ENCODE data around the gene OR8K1. TPM values are rescaled to one million over a fixed set of nuclear protein-coding genes. Genes with fewer than 3 reads are reported as not detected.

OR8K1 gene
- total and polyA plus RNA-seq, 7 donors = not detected

GRCh38 chr11:56333156-56333555 is 12.7 kb upstream of the OR8K1 start:
- no peak for DNase-seq
- TF ChIP-seq, protein P1, sequence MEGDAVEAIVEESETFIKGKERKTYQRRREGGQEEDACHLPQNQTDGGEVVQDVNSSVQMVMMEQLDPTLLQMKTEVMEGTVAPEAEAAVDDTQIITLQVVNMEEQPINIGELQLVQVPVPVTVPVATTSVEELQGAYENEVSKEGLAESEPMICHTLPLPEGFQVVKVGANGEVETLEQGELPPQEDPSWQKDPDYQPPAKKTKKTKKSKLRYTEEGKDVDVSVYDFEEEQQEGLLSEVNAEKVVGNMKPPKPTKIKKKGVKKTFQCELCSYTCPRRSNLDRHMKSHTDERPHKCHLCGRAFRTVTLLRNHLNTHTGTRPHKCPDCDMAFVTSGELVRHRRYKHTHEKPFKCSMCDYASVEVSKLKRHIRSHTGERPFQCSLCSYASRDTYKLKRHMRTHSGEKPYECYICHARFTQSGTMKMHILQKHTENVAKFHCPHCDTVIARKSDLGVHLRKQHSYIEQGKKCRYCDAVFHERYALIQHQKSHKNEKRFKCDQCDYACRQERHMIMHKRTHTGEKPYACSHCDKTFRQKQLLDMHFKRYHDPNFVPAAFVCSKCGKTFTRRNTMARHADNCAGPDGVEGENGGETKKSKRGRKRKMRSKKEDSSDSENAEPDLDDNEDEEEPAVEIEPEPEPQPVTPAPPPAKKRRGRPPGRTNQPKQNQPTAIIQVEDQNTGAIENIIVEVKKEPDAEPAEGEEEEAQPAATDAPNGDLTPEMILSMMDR (IDR thresholded peaks at IDR 0.05) = no peak
- ATAC-seq = no peak
- no peaks in the 10 kb centered on the region for H3K27me3 ChIP-seq (ENCODE audit: insufficient read depth in 3 of 3, low read length in 2 of 3)
- no peak overlapping the region for H3K27ac ChIP-seq
- intact Hi-C loops (cut with DNase I) = no loop called here
- WGBS, 3 donors = 69 to 76% (median 75%) methylated on average over 3 of the region's 3 CpGs
- H3K4me1 ChIP-seq = no peaks in the 10 kb centered on the region
- H3K4me3 ChIP-seq = no peak overlapping the region
- H3K9me3 ChIP-seq = no peaks in the 10 kb centered on the region
- no peaks in the 10 kb centered on the region for H3K36me3 ChIP-seq (ENCODE audit: insufficient read depth in 1 of 2, low read depth in 1 of 2)

DNA sequence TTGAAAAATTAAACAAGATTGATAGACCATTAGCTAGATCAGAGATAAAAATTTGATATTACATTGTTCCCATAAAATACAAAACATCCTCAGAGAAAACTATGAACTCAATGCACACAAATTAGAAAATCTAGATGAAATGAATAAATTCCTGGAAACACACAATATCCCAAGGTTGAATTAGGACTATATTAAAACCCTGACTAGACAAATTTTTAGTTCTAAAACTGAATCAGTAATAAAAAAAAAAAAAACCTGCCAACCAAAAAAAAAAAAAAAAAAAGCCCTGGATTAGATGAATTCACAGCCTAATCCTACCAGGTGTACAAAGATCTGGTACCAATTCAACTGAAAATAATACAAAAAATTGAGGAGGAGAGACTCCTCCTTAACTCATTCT is 5.5 kb upstream of the OR8K1 start:
- no peak overlapping the region for H3K4me3 ChIP-seq
- ATAC-seq = no peak
- DNase-seq = no peak
- TF ChIP-seq, protein P1 (IDR thresholded peaks at IDR 0.05) = no peak
- no peaks in the 10 kb centered on the region for H3K36me3 ChIP-seq (ENCODE audit: insufficient read depth in 1 of 2, low read depth in 1 of 2)
- no peaks in the 10 kb centered on the region for H3K4me1 ChIP-seq
- H3K27ac ChIP-seq = no peak overlapping the region
- H3K9me3 ChIP-seq = peaks cover 5% of the 10 kb centered on the region
- no peaks in the 10 kb centered on the region for H3K27me3 ChIP-seq (ENCODE audit: insufficient read depth in 3 of 3, low read length in 2 of 3)
- intact Hi-C loops (cut with DNase I) = no loop called here

GRCh38 chr11:56353991-56354390 is 8.2 kb downstream of the OR8K1 start, which contains the start of gene OR8J1:
OR8J1 (plus strand) TSS chr11:56354291; CDS start chr11:56360247, 5,956 bp downstream.
- H3K27me3 ChIP-seq (ENCODE audit: insufficient read depth in 3 of 3, low read length in 2 of 3) = no peaks in the 10 kb centered on the region
- no peaks in the 10 kb centered on the region for H3K9me3 ChIP-seq
- intact Hi-C loops (cut with DNase I) = no loop called here
- H3K4me1 ChIP-seq = no peaks in the 10 kb centered on the region
- TF ChIP-seq, protein P1 (IDR thresholded peaks at IDR 0.05) = no peak
- ATAC-seq = no peak
- H3K27ac ChIP-seq = no peak within 1 kb of the TSS
- no peak for DNase-seq
- 43 to 82% (median 67%) methylated on average over 2 of the region's 2 CpGs for WGBS, 3 donors
- no peaks in the 10 kb centered on the region for H3K36me3 ChIP-seq (ENCODE audit: insufficient read depth in 1 of 2, low read depth in 1 of 2)
- no peak within 1 kb of the TSS for H3K4me3 ChIP-seq

DNA sequence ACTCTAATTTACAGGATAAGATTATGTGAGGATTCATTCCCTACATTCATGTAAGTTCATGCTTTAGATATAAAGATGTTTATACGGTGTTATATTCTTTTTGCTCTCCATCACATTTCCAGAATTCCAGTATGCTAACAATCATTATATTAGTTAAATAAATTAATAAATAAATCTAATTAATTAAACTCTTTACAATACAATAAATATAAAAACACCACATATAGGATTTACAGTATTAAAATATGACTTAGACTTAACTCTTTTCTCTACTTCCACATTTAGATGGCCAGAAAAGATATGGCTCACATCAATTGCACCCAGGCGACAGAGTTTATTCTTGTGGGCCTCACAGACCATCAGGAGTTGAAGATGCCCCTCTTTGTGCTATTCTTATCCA is 29.5 kb downstream of the OR8K1 start, which contains the start of gene OR8U1:
OR8U1 (plus strand) TSS at position 301 of the 400 bp plus-strand sequence; CDS start at position 301, 0 bp downstream.
- TF ChIP-seq, protein P1 (IDR thresholded peaks at IDR 0.05) = no peak
- 70 to 81% (median 75%) methylated on average over 2 of the region's 2 CpGs for WGBS, 3 donors

GRCh38 chr11:56380120-56380519 is 34.3 kb downstream of the OR8K1 start:
- ATAC-seq (no peak), DNase-seq (no peak)
- intact Hi-C loops (cut with DNase I) = no loop called here
- no peak overlapping the region for H3K4me3 ChIP-seq
- H3K4me1 ChIP-seq = no peaks in the 10 kb centered on the region
- WGBS, 3 donors = 79 to 84% (median 83%) methylated on average over 2 of the region's 2 CpGs
- H3K9me3 ChIP-seq = no peaks in the 10 kb centered on the region
- TF ChIP-seq, protein P1 (IDR thresholded peaks at IDR 0.05) = no peak
- H3K36me3 ChIP-seq (ENCODE audit: insufficient read depth in 1 of 2, low read depth in 1 of 2) = no peaks in the 10 kb centered on the region
- no peaks in the 10 kb centered on the region for H3K27me3 ChIP-seq (ENCODE audit: insufficient read depth in 3 of 3, low read length in 2 of 3)
- no peak overlapping the region for H3K27ac ChIP-seq

More for the DNA sequence above, 29.5 kb downstream of the OR8K1 start, which contains the start of gene OR8U1:
- no peak for DNase-seq
- H3K9me3 ChIP-seq = no peaks in the 10 kb centered on the region
- H3K27ac ChIP-seq = no peak within 1 kb of the TSS
- no peaks in the 10 kb centered on the region for H3K36me3 ChIP-seq (ENCODE audit: insufficient read depth in 1 of 2, low read depth in 1 of 2)
- no peaks in the 10 kb centered on the region for H3K27me3 ChIP-seq (ENCODE audit: insufficient read depth in 3 of 3, low read length in 2 of 3)
- no peaks in the 10 kb centered on the region for H3K4me1 ChIP-seq
- intact Hi-C loops (cut with DNase I) = no loop called here
- no peak within 1 kb of the TSS for H3K4me3 ChIP-seq
- no peak for ATAC-seq
